GM10847 (cell line): ENCODE measurements around the gene PLEKHN1.

Experiments
- POLR2A ChIP-seq: IDR thresholded peaks from 2 replicates; pipeline ENCODE4 v1.6.1; 2011; ENCODE audit not compliant: insufficient read length; ENCODE audit errors: extremely low read depth

Gene PLEKHN1

GRCh38 chr1:936348-937264 is 29.7 kb upstream of the PLEKHN1 start:
- no peak for TF ChIP-seq POLR2A

- TF ChIP-seq POLR2A = no peak
These were observed 28.8 kb upstream of the PLEKHN1 start for GRCh38 chr1:937521-937920.

- no peak for TF ChIP-seq POLR2A
These were observed 28.1 kb upstream of the PLEKHN1 start for GRCh38 chr1:938088-938683.

GRCh38 chr1:938711-939489 is 27.4 kb upstream of the PLEKHN1 start:
- TF ChIP-seq POLR2A = no peak

- TF ChIP-seq POLR2A = no peak
These were observed 26.7 kb upstream of the PLEKHN1 start for GRCh38 chr1:939511-940106.

- no peak for TF ChIP-seq POLR2A
These were observed 25.9 kb upstream of the PLEKHN1 start for GRCh38 chr1:940107-941014.

- TF ChIP-seq POLR2A = no peak
These were observed 25.2 kb upstream of the PLEKHN1 start for GRCh38 chr1:941015-941587.

GRCh38 chr1:941588-942383 is 24.5 kb upstream of the PLEKHN1 start:
- TF ChIP-seq POLR2A = no peak

- no peak for TF ChIP-seq POLR2A
These were observed 23.9 kb upstream of the PLEKHN1 start for GRCh38 chr1:942411-942821.

- no peak for TF ChIP-seq POLR2A
These were observed 23.3 kb upstream of the PLEKHN1 start for GRCh38 chr1:942864-943533.

- TF ChIP-seq POLR2A = no peak
These were observed 22.5 kb upstream of the PLEKHN1 start for GRCh38 chr1:943545-944340.
